Measurements from ENCODE around the gene TBC1D2.

The TBC1D2 gene

GRCh38 chr9:98255061-98255577 lies 330 bp downstream of the TBC1D2 start:
- Histone ChIP-seq H3K9me3 (ENCODE audit: control insufficient read depth in 1 of 2, low read length in 2 of 2) (no peaks in the 10 kb centered on the region), H3K4me3 (ENCODE audit: low read depth in 1 of 2, low read length in 2 of 2) (peak overlapping the region; percentile 75 to 96), H3K27ac (ENCODE audit: low read length) (peak overlapping the region; percentile 94), H3K4me1 (ENCODE audit: control insufficient read depth in 1 of 2, insufficient read depth in 2 of 2, low read length in 2 of 2) (peaks cover 15 to 17% of the 10 kb centered on the region in 2 donors), H3K36me3 (ENCODE audit: control insufficient read depth in 1 of 2, insufficient read depth in 2 of 2, low read length in 2 of 2) (peaks cover 0 to 4% of the 10 kb centered on the region in 2 donors), H3K27me3 (ENCODE audit: low read depth, low read length) (no peaks in the 10 kb centered on the region)

DNA sequence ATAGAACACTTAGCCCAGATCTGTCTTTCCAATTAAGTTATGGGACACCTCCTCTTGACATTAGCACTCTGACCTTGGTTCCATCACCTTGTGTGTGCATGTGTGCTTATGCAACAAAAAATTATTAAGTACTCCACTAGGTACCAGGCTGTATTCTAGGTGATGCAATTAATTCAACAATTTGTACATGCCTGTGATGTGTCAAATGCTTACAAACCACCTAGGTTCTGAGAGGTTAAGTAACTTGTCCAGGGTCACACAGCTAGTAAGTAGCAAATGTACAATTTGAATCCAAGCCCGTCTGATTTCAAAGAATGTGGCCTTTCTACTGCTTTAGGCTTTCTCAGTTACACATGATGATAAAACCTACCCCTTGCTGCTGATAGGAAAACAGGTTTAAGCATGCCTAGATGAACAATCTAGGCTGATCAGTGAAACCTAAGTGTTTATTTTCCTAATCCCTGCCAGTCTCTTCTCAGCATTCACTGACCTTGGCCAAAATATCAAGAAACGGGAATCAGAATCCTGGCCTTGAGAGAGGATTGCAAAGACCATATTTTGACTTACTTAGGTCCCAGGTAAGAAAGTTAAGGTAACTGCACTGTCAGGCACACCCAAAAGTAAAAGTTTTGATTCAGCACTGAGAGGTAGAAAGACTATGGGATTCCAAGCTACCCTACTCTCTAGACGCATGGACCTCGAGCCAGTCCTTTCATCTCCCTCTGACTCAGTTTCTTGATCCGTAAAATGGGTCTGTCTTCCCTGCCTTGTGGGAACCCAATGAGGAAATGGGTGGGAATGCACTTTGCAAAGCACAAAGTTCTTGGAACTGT lies 1.0 kb downstream of the TBC1D2 start:
- H3K36me3 ChIP-seq (ENCODE audit: control insufficient read depth in 1 of 2, insufficient read depth in 2 of 2, low read length in 2 of 2) = peaks cover 0 to 4% of the 10 kb centered on the region in 2 donors
- peaks cover 15 to 17% of the 10 kb centered on the region in 2 donors for H3K4me1 ChIP-seq (ENCODE audit: control insufficient read depth in 1 of 2, insufficient read depth in 2 of 2, low read length in 2 of 2)
- H3K27ac ChIP-seq (ENCODE audit: low read length) = peak overlapping the region; percentile 94
- no peaks in the 10 kb centered on the region for H3K9me3 ChIP-seq (ENCODE audit: control insufficient read depth in 1 of 2, low read length in 2 of 2)
- no peaks in the 10 kb centered on the region for H3K27me3 ChIP-seq (ENCODE audit: low read depth, low read length)
- peak overlapping the region; percentile 75 to 96 for H3K4me3 ChIP-seq (ENCODE audit: low read depth in 1 of 2, low read length in 2 of 2)

- H3K27ac ChIP-seq (ENCODE audit: low read length) = no peak overlapping the region
- H3K9me3 ChIP-seq (ENCODE audit: control insufficient read depth in 1 of 2, low read length in 2 of 2) = no peaks in the 10 kb centered on the region
- peaks cover 15 to 17% of the 10 kb centered on the region in 2 donors for H3K4me1 ChIP-seq (ENCODE audit: control insufficient read depth in 1 of 2, insufficient read depth in 2 of 2, low read length in 2 of 2)
- peaks cover 0 to 11% of the 10 kb centered on the region in 2 donors for H3K36me3 ChIP-seq (ENCODE audit: control insufficient read depth in 1 of 2, insufficient read depth in 2 of 2, low read length in 2 of 2)
- peak overlapping the region in 1 of 2 donors; percentile 26 for H3K4me3 ChIP-seq (ENCODE audit: low read depth in 1 of 2, low read length in 2 of 2)
- H3K27me3 ChIP-seq (ENCODE audit: low read depth, low read length) = no peaks in the 10 kb centered on the region
These were observed 1.9 kb downstream of the TBC1D2 start for GRCh38 chr9:98253565-98253964.

- peaks cover 0 to 11% of the 10 kb centered on the region in 2 donors for H3K36me3 ChIP-seq (ENCODE audit: control insufficient read depth in 1 of 2, insufficient read depth in 2 of 2, low read length in 2 of 2)
These were observed 3.9 kb downstream of the TBC1D2 start for GRCh38 chr9:98251551-98251950.

DNA sequence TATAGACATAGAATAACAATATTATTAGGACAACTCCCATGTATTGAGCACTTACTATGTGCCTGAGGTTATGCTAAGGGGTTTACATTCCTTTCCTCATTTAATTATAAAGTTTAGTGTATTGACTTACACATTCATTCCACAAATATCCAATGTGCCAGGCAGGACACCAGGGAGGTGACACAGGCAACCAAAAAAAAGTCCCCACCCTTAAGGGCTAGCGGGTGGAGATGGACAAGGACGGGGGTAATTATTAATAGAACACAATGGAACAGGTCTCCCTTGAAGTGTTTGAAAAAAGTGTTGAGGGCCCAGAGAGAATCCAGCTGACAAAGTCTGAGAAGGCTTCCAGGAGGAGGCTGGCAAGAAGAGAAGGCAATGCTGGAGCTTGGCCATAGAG lies 5.7 kb downstream of the TBC1D2 start:
- H3K9me3 ChIP-seq (ENCODE audit: control insufficient read depth in 1 of 2, low read length in 2 of 2) = no peaks in the 10 kb centered on the region
- peaks cover 6 to 9% of the 10 kb centered on the region in 2 donors for H3K4me1 ChIP-seq (ENCODE audit: control insufficient read depth in 1 of 2, insufficient read depth in 2 of 2, low read length in 2 of 2)
- H3K4me3 ChIP-seq (ENCODE audit: low read depth in 1 of 2, low read length in 2 of 2) = no peak overlapping the region
- H3K27me3 ChIP-seq (ENCODE audit: low read depth, low read length) = no peaks in the 10 kb centered on the region
- no peak overlapping the region for H3K27ac ChIP-seq (ENCODE audit: low read length)
- peaks cover 0 to 11% of the 10 kb centered on the region in 2 donors for H3K36me3 ChIP-seq (ENCODE audit: control insufficient read depth in 1 of 2, insufficient read depth in 2 of 2, low read length in 2 of 2)

More at GRCh38 chr9:98251551-98251950, 3.9 kb downstream of the TBC1D2 start:
- H3K27me3 ChIP-seq (ENCODE audit: low read depth, low read length) = no peaks in the 10 kb centered on the region
- peaks cover 12% of the 10 kb centered on the region in 2 donors for H3K4me1 ChIP-seq (ENCODE audit: control insufficient read depth in 1 of 2, insufficient read depth in 2 of 2, low read length in 2 of 2)
- no peaks in the 10 kb centered on the region for H3K9me3 ChIP-seq (ENCODE audit: control insufficient read depth in 1 of 2, low read length in 2 of 2)
- H3K27ac ChIP-seq (ENCODE audit: low read length) = no peak overlapping the region
- H3K4me3 ChIP-seq (ENCODE audit: low read depth in 1 of 2, low read length in 2 of 2) = no peak overlapping the region

DNA sequence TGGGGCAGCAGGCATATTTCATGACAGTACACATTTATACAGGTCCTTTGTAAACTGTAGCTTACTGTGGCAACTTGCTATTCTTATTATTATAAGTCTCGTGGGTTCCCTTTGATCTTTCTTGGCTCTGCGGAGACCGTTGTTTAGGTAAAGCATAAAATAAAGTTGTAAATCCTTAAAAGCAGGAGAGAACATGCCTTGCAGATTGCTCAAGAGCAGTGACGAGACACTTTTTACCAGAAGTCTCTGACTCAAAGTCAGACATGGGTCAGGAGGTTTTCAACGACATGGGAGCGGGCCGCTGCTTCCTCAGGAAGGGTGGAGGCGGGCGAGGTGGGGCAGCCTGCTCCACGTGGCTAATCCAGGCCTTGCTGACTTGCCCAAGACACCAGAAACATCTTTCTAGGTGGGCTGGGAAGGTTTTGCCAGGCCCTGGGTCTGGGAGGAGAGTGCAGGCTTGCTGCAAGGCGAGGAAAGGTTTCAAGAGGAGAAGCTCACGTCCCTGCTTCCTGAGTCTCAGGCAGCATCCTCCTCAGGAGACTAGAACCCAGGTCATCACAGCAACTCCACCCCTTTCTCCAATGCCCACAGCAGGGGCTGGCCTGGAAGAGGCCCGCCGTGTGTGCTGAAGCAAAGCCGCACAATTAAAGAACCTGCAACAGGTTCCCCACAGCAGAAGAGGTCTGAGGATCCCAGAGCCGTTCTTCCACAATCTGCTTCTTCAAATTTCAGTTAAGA lies 6.5 kb downstream of the TBC1D2 start:
- no peak overlapping the region for H3K4me3 ChIP-seq (ENCODE audit: low read depth in 1 of 2, low read length in 2 of 2)
- H3K4me1 ChIP-seq (ENCODE audit: control insufficient read depth in 1 of 2, insufficient read depth in 2 of 2, low read length in 2 of 2) = peaks cover 0 to 3% of the 10 kb centered on the region in 2 donors
- peak overlapping the region; percentile 69 for H3K27ac ChIP-seq (ENCODE audit: low read length)
- no peaks in the 10 kb centered on the region for H3K27me3 ChIP-seq (ENCODE audit: low read depth, low read length)
- no peaks in the 10 kb centered on the region for H3K9me3 ChIP-seq (ENCODE audit: control insufficient read depth in 1 of 2, low read length in 2 of 2)
- H3K36me3 ChIP-seq (ENCODE audit: control insufficient read depth in 1 of 2, insufficient read depth in 2 of 2, low read length in 2 of 2) = peaks cover 0 to 11% of the 10 kb centered on the region in 2 donors

DNA sequence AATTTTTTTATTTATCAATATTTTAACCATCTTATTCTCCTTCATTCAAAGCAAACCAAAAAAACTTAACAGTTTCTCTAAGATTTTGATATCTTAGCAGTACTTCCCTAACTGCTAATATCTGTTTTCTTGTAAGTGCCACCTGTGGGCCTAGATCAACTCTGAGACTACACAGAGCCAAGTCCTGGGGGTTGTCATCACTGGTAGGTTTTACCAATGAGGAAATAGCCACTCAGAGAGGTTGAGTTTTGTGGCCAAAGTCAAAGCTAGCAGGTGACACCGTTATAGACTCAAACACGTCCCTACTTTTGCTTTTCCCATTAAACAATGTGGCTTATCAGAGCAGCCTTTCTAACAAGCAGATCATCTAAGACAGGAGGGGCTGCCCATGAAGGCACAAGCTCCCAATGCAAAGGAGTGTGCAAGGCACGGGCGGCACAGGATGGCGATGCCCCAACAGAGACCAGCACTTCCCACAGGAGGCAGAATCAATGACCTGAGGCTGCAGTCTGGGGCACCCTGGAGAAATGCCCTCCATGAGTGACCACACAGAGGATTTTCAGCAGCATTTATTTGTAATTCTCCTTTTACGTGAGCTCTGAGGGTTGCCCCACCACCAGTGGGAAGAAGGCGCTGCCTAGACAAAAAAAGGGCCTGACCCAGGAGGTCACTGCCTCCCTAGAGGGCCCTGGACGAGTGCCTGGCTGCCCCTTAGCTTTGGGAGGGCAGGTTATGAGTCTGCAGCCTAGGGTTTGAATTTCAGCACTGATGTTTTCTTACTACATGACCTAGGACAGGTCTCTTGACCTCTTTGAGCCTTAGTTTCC lies 7.4 kb downstream of the TBC1D2 start:
- peak overlapping the region; percentile 69 for H3K27ac ChIP-seq (ENCODE audit: low read length)
- H3K27me3 ChIP-seq (ENCODE audit: low read depth, low read length) = no peaks in the 10 kb centered on the region
- H3K9me3 ChIP-seq (ENCODE audit: control insufficient read depth in 1 of 2, low read length in 2 of 2) = no peaks in the 10 kb centered on the region
- peaks cover 0 to 11% of the 10 kb centered on the region in 2 donors for H3K36me3 ChIP-seq (ENCODE audit: control insufficient read depth in 1 of 2, insufficient read depth in 2 of 2, low read length in 2 of 2)
- no peaks in the 10 kb centered on the region for H3K4me1 ChIP-seq (ENCODE audit: control insufficient read depth in 1 of 2, insufficient read depth in 2 of 2, low read length in 2 of 2)
- H3K4me3 ChIP-seq (ENCODE audit: low read depth in 1 of 2, low read length in 2 of 2) = no peak overlapping the region

DNA sequence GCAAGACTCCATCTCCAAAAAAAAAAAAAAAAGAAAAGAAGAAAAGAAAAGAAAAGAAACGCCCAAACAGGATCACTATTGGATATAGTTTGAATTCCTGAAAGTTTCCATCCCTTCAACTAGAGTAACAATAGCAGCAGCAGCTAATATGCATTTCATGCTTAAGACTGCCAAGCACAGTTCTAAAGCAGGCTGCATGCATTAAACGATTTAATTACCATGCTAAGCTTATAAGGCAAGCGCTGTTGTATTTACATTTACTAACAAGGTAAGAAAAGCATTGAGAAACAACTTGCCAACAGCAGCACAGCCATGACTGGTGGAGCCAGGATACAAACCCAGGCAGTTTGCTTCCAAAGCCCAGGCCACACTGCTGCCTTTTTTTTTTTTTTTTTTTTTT lies 13.0 kb downstream of the TBC1D2 start:
- Histone ChIP-seq H3K9me3 (ENCODE audit: control insufficient read depth in 1 of 2, low read length in 2 of 2) (no peaks in the 10 kb centered on the region), H3K36me3 (ENCODE audit: control insufficient read depth in 1 of 2, insufficient read depth in 2 of 2, low read length in 2 of 2) (no peaks in the 10 kb centered on the region)

DNA sequence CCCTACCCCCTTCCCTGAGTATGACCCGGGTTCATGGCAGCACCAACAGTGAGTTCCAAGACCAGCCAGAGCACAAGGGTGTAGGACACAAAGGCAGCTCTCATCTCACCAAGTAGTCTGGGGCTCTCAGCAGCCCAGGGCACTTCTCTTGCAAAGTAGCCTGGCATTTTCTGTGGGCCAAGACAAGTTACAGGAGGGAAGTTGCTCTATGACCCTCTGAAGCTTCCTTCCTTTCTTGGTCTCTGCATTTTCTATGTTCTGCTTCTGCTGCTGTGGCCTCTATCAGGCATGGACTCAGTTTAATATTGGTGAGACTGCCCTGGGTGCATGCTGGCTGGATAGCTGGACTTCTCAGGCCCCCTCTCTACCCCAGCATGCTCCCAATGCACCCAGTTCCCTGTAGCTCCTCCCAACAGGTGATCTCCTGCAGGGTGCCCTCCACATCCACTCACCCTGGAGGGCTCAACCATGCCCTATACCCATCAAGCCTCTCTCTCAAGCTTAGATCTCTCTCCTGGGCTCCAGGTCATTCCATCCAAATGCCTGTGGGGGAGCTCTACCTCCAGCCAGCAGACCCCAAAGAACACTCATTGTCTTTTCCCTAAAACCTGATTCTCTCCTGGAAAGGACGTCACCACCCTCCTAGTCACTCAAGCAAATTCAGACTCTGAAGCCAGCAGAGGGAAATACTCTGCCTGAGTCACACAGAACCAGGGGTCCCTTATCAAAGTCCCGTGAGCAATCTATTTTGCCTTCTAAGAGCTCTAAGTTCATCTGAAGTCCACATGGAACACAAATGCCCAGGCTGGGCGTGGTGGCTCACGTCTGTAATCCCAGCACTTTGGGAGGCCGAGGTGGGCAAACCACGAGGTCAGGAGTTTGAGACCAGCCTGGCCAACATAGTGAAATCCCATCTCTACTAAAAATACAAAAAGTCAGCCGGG lies 13.8 kb downstream of the TBC1D2 start:
- no peak overlapping the region for H3K27ac ChIP-seq (ENCODE audit: low read length)
- no peaks in the 10 kb centered on the region for H3K36me3 ChIP-seq (ENCODE audit: control insufficient read depth in 1 of 2, insufficient read depth in 2 of 2, low read length in 2 of 2)
- H3K27me3 ChIP-seq (ENCODE audit: low read depth, low read length) = no peaks in the 10 kb centered on the region

More for the DNA sequence above, 13.0 kb downstream of the TBC1D2 start:
- Histone ChIP-seq H3K27me3 (ENCODE audit: low read depth, low read length) (no peaks in the 10 kb centered on the region), H3K27ac (ENCODE audit: low read length) (no peak overlapping the region), H3K4me3 (ENCODE audit: low read depth in 1 of 2, low read length in 2 of 2) (no peak overlapping the region), H3K4me1 (ENCODE audit: control insufficient read depth in 1 of 2, insufficient read depth in 2 of 2, low read length in 2 of 2) (no peaks in the 10 kb centered on the region)

DNA sequence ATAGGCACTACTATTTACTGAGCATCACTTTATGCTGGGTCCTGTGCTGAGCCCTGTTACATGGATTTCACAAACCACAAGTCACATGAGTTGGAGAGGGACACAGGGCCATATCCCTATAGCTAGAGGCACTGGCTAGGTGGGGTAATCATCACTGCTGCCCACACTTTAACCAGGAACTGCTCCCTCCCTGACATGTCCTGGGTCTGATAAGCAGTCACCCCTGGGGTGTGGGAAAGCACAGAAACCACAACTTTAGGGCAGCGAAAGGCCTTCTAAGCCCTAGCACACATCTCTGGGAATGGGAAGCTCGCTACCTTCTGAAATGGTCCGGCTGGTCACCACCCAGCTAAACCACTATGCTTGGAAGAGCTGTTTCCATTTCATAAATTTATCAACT lies 15.0 kb downstream of the TBC1D2 start:
- no peaks in the 10 kb centered on the region for H3K36me3 ChIP-seq (ENCODE audit: control insufficient read depth in 1 of 2, insufficient read depth in 2 of 2, low read length in 2 of 2)
- no peaks in the 10 kb centered on the region for H3K9me3 ChIP-seq (ENCODE audit: control insufficient read depth in 1 of 2, low read length in 2 of 2)
- no peaks in the 10 kb centered on the region for H3K27me3 ChIP-seq (ENCODE audit: low read depth, low read length)
- no peaks in the 10 kb centered on the region for H3K4me1 ChIP-seq (ENCODE audit: control insufficient read depth in 1 of 2, insufficient read depth in 2 of 2, low read length in 2 of 2)
- H3K4me3 ChIP-seq (ENCODE audit: low read depth in 1 of 2, low read length in 2 of 2) = no peak overlapping the region
- H3K27ac ChIP-seq (ENCODE audit: low read length) = no peak overlapping the region

More for the DNA sequence above, 13.8 kb downstream of the TBC1D2 start:
- H3K4me3 ChIP-seq (ENCODE audit: low read depth in 1 of 2, low read length in 2 of 2) = no peak overlapping the region
- no peaks in the 10 kb centered on the region for H3K9me3 ChIP-seq (ENCODE audit: control insufficient read depth in 1 of 2, low read length in 2 of 2)
- no peaks in the 10 kb centered on the region for H3K4me1 ChIP-seq (ENCODE audit: control insufficient read depth in 1 of 2, insufficient read depth in 2 of 2, low read length in 2 of 2)

Data from muscle layer of duodenum (tissue), 2 donors.